CD4-positive, alpha-beta T cell (primary cell): ENCODE data around the gene HIBCH. TPM values are rescaled to one million over a fixed set of nuclear protein-coding genes. Genes with fewer than 3 reads are reported as not detected.

Source experiments
- ATAC-seq: fragments of 200-7000 bp; cut with Tn5 transposase; one replicate; pipeline ENCODE4 v1.10.0; 2022; ENCODE audit warnings: mild to moderate bottlenecking; ENCODE audit not compliant: poor library complexity
- CTCF ChIA-PET: fragments of 350-600 bp; sonication (Branson Sonifier 250); formaldehyde crosslinking; loops from one replicate; lab custom pipeline; 2021; ENCODE audit warnings: antibody characterized with exemption, inconsistent platforms; lab: Charles Lee
- POLR2A ChIA-PET: fragments of 350-600 bp; sonication (Branson Sonifier 250); formaldehyde crosslinking; loops from one replicate; lab custom pipeline; 2021; ENCODE audit warnings: antibody characterized with exemption, inconsistent platforms; lab: Charles Lee
- DNase-seq, 14 experiments: peaks; one replicate each; pipeline ENCODE4 v3.0.0-alpha.2; 2013 to 2020; ENCODE audit warnings: mixed read lengths in 2 of 14
- H3K27ac ChIP-seq, 2 donors: one replicate each; pipeline versions ENCODE4 v1.5.1 to v1.7.0; 2013; ENCODE audit warnings: low read length in 2 of 2, low read depth in 1 of 2, mild to moderate bottlenecking in 1 of 2
- H3K27me3 ChIP-seq, 2 experiments: 1 replicate in 1 of 2; 2 replicates in 1 of 2; pipeline versions ENCODE4 v1.6.1 to v1.7.0; 2013; ENCODE audit warnings: low read length in 2 of 2, control low read depth in 1 of 2, mild to moderate bottlenecking in 1 of 2, moderate library complexity in 1 of 2; ENCODE audit not compliant: insufficient read depth in 2 of 2, control insufficient read depth in 1 of 2
- H3K36me3 ChIP-seq: one replicate; pipeline ENCODE4 v1.6.1; 2013; ENCODE audit warnings: low read length, control low read depth; ENCODE audit not compliant: insufficient read depth
- H3K4me1 ChIP-seq: one replicate; pipeline ENCODE4 v1.6.1; 2013; ENCODE audit warnings: low read length, control low read depth; ENCODE audit not compliant: insufficient read depth
- H3K4me3 ChIP-seq: one replicate; pipeline ENCODE4 v1.5.1; 2013; ENCODE audit warnings: mild to moderate bottlenecking, low read length, moderate library complexity
- H3K9me3 ChIP-seq, 2 experiments: 1 replicate in 1 of 2; 2 replicates in 1 of 2; pipeline versions ENCODE4 v1.6.1 to v1.7.0; 2013; ENCODE audit warnings: low read length in 2 of 2, mild to moderate bottlenecking in 2 of 2, control low read depth in 1 of 2, moderate library complexity in 1 of 2; ENCODE audit not compliant: control insufficient read depth in 1 of 2, insufficient read depth in 1 of 2
- H3K27ac Mint-ChIP-seq: one replicate; pipeline ENCODE4 v1.8.0; 2020; ENCODE audit warnings: mixed read lengths
- H3K27me3 Mint-ChIP-seq: one replicate; pipeline ENCODE4 v1.8.0; 2021; ENCODE audit warnings: mixed read lengths
- H3K36me3 Mint-ChIP-seq: one replicate; pipeline ENCODE4 v1.8.0; 2021; ENCODE audit warnings: low read depth, mixed read lengths
- H3K4me1 Mint-ChIP-seq: one replicate; pipeline ENCODE4 v1.8.0; 2021; ENCODE audit warnings: low read depth, mixed read lengths
- H3K4me3 Mint-ChIP-seq: one replicate; pipeline ENCODE4 v1.8.0; 2020; ENCODE audit warnings: mild to moderate bottlenecking, mixed read lengths
- H3K9me3 Mint-ChIP-seq: one replicate; pipeline ENCODE4 v1.8.0; 2020; ENCODE audit warnings: mixed read lengths
- CTCF ChIP-seq: fragments of 200-600 bp; IDR thresholded peaks from one replicate; pipeline ENCODE4 v1.8.0; 2022; ENCODE audit warnings: antibody characterized with exemption, mild to moderate bottlenecking
- intact Hi-C, 2 experiments: fragments of 100-400 bp; cut with DNase I in 1 of 2; cut with micrococcal nuclease in 1 of 2; formaldehyde crosslinking; loops; one replicate each; pipeline versions ENCODE4 v1.15.1 to v1.9.0; 2023 to 2025; cut with DNase I, micrococcal nuclease
- total RNA-seq, 174 experiments: library from RNA in 2 of 174; stranded (reverse) in 2 of 174; gene quantifications; one replicate each; pipeline ENCODE4 v1.2.3 and lab custom pipeline; 2021 to 2026

The HIBCH gene
- total RNA-seq, 2 experiments from 2014 or later: 3.5 to 7.1 TPM

DNA sequence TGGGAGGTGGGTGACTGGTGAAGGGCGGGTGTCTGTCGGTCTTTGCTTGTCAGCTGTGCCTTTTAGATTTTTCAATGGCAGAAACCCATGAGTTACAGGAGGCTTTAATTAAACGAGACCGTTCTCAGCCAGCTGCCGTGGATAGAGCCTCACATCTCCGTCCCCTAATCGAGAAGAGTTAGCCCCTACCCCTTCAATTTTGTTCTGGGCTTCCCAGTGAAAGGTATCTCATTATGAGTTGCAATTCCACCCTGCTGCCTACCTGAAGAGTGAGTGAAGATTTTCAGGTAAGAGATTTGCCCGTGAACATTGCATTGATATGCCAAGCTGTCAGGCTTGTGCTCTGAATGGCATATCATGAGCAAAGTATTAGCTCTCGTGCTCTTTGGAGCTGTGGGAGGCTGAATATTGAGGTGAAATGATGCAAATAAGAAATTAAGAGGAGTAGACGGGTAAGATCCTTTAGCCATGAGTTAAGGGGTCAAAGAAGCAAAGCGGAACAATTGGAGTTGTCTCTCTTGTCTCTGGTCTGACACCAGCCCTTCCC lies 138.4 kb downstream of the HIBCH start:
- H3K9me3 Mint-ChIP-seq: no peaks in the 10 kb centered on the region
- intact Hi-C loops: no loop called here
- Histone ChIP-seq H3K36me3 (no peaks in the 10 kb centered on the region), H3K4me1 (peaks cover 12% of the 10 kb centered on the region), H3K9me3 (peaks cover 0 to 10% of the 10 kb centered on the region in 2 experiments), H3K4me3 (no peak overlapping the region), H3K27ac (no peak overlapping the region), H3K27me3 (peaks cover 13 to 17% of the 10 kb centered on the region in 2 experiments)
- no peak for TF ChIP-seq CTCF
- ATAC-seq (no peak), DNase-seq (no peak)
- H3K4me3 Mint-ChIP-seq: peak overlapping the region; percentile 32
- H3K36me3 Mint-ChIP-seq: no peaks in the 10 kb centered on the region
- peaks cover 13% of the 10 kb centered on the region for H3K4me1 Mint-ChIP-seq
- CTCF ChIA-PET: no interaction called here
- POLR2A ChIA-PET: no interaction called here
- peaks cover 45% of the 10 kb centered on the region for H3K27me3 Mint-ChIP-seq
- H3K27ac Mint-ChIP-seq: no peak overlapping the region

DNA sequence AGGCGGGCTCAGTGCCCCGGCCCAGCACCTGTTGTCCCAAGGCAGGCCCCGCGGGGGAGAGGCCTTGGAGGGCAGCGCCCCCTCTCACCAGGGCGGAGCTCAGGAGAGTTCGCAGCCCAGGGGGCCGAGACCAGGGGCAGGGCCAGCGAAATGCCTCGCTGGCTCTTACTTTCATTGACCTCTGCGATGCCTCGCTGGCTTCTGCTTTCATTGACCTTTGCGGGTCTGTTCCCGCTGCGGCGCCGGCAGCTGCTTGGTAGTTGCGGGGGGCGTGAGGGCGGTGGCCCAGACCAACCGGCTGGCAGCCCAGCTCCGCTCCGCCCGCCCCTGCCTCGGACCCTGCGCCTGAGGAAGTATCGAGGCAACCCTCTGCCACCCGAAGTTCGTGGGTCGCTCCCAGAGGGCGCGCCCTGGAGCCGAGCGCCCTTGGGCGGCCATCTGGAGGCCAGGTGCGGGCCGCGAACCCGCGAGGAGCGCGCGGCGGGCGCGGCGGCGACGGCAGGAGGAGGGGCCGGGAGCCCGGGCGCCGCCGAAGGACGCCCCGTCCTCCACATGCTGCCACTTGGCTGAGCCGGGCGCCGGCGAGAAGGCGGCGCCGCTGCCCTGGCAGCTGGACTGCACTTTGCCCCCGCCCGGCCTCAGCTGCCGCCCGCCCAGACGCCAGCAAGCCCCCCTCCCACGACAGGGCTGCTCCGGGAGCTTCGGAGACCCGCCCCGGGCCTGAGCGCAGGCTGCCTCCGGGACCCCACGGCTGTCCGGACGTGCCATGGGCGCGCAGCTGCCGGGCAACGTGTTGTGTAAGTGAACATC lies 139.1 kb downstream of the HIBCH start:
- H3K27ac Mint-ChIP-seq: no peak overlapping the region
- ATAC-seq (peak; percentile 37), DNase-seq (peak in 4 of 14 experiments; percentile 6 to 23 (median 13))
- H3K36me3 Mint-ChIP-seq: no peaks in the 10 kb centered on the region
- Histone ChIP-seq H3K9me3 (peaks cover 0 to 10% of the 10 kb centered on the region in 2 experiments), H3K27me3 (peaks cover 13 to 17% of the 10 kb centered on the region in 2 experiments), H3K36me3 (no peaks in the 10 kb centered on the region), H3K27ac (no peak overlapping the region), H3K4me1 (peaks cover 12% of the 10 kb centered on the region), H3K4me3 (peak overlapping the region; percentile 14)
- POLR2A ChIA-PET: no interaction called here
- no peak overlapping the region for H3K4me3 Mint-ChIP-seq
- H3K4me1 Mint-ChIP-seq: peaks cover 13% of the 10 kb centered on the region
- no peak for TF ChIP-seq CTCF
- peaks cover 50% of the 10 kb centered on the region for H3K27me3 Mint-ChIP-seq
- intact Hi-C loops: no loop called here
- CTCF ChIA-PET: no interaction called here
- H3K9me3 Mint-ChIP-seq: no peaks in the 10 kb centered on the region

GRCh38 chr2:190179754-190180312 lies 139.8 kb downstream of the HIBCH start:
- Mint-ChIP-seq H3K4me1 (peaks cover 13% of the 10 kb centered on the region), H3K27me3 (peaks cover 55% of the 10 kb centered on the region), H3K9me3 (peaks cover 3% of the 10 kb centered on the region), H3K36me3 (no peaks in the 10 kb centered on the region), H3K27ac (no peak overlapping the region), H3K4me3 (peak overlapping the region; percentile 72)
- H3K27me3 ChIP-seq: peaks cover 13 to 17% of the 10 kb centered on the region in 2 experiments
- CTCF ChIA-PET: no interaction called here
- peaks cover 0 to 10% of the 10 kb centered on the region in 2 experiments for H3K9me3 ChIP-seq
- H3K36me3 ChIP-seq: no peaks in the 10 kb centered on the region
- POLR2A ChIA-PET: no interaction called here
- no peak for DNase-seq
- TF ChIP-seq CTCF: no peak
- peaks cover 12% of the 10 kb centered on the region for H3K4me1 ChIP-seq
- H3K4me3 ChIP-seq: no peak overlapping the region
- no peak for ATAC-seq
- intact Hi-C loops: no loop called here
- no peak overlapping the region for H3K27ac ChIP-seq
